CD14-positive monocyte (primary cell): Measurements from ENCODE around the gene WDPCP. TPM values are rescaled to one million over a fixed set of nuclear protein-coding genes. Genes with fewer than 3 reads are reported as not detected.

Source experiments
- DNase-seq, 3 donors: peaks; one replicate each; pipeline ENCODE4 v3.0.0-alpha.2; 2011 to 2022
- H2AFZ ChIP-seq: 2 replicates; pipeline ENCODE4 v1.6.0; 2012; ENCODE audit warnings: mild to moderate bottlenecking, low read depth, low read length, inconsistent platforms; ENCODE audit not compliant: insufficient read depth, poor library complexity, severe bottlenecking
- H3K27ac ChIP-seq, 2 donors: 1 replicate in 1 of 2; 2 replicates in 1 of 2; pipeline ENCODE4 v1.5.1; 2012 to 2013; ENCODE audit warnings: low read length in 2 of 2, control low read depth in 1 of 2, inconsistent platforms in 1 of 2, low read depth in 1 of 2, mild to moderate bottlenecking in 1 of 2
- H3K27me3 ChIP-seq, 2 donors: one replicate each; pipeline versions ENCODE4 v1.6.0 to v1.6.1; 2011 to 2013; ENCODE audit warnings: low read length in 2 of 2; ENCODE audit not compliant: control insufficient read depth in 2 of 2, insufficient read depth in 2 of 2
- H3K36me3 ChIP-seq, 2 donors: replicated peaks in 1 of 2; 1 replicate in 1 of 2; 2 replicates in 1 of 2; pipeline versions ENCODE4 v1.5.1 to v1.6.1; 2012 to 2013; ENCODE audit warnings: low read length in 2 of 2, control low read depth in 1 of 2, inconsistent platforms in 1 of 2, mild to moderate bottlenecking in 1 of 2; ENCODE audit not compliant: insufficient read depth in 2 of 2, control insufficient read depth in 1 of 2
- H3K4me1 ChIP-seq, 2 donors: 1 replicate in 1 of 2; 2 replicates in 1 of 2; pipeline versions ENCODE4 v1.5.1 to v1.6.1; 2012 to 2013; ENCODE audit warnings: low read length in 2 of 2, control low read depth in 1 of 2, inconsistent platforms in 1 of 2, mild to moderate bottlenecking in 1 of 2, moderate library complexity in 1 of 2; ENCODE audit not compliant: insufficient read depth in 2 of 2, control insufficient read depth in 1 of 2
- H3K4me2 ChIP-seq: replicated peaks from 2 replicates; pipeline ENCODE3; 2012; ENCODE audit warnings: low read length, moderate library complexity, mild to moderate bottlenecking; ENCODE audit not compliant: poor library complexity, severe bottlenecking; ENCODE audit errors: extremely low read depth
- H3K4me3 ChIP-seq, 3 experiments: fragments of 200-600 bp in 1 of 3; sonication (generic) in 1 of 3; replicated peaks in 1 of 3; 1 replicate in 2 of 3; 2 replicates in 1 of 3; pipeline ENCODE4 v1.5.1; 2011 to 2013; ENCODE audit warnings: low read length in 3 of 3, mild to moderate bottlenecking in 3 of 3, control low read depth in 2 of 3, low read depth in 2 of 3, inconsistent platforms in 1 of 3, moderate library complexity in 1 of 3
- H3K79me2 ChIP-seq: 2 replicates; pipeline ENCODE4 v1.6.0; 2012; ENCODE audit warnings: mild to moderate bottlenecking, control low read depth, inconsistent platforms, low read length, moderate library complexity; ENCODE audit not compliant: insufficient read depth
- H3K9ac ChIP-seq: 2 replicates; pipeline ENCODE4 v1.6.0; 2017; ENCODE audit warnings: low read length, mild to moderate bottlenecking; ENCODE audit not compliant: insufficient read depth, poor library complexity, severe bottlenecking
- H3K9me3 ChIP-seq, 2 donors: replicated peaks in 1 of 2; 1 replicate in 1 of 2; 2 replicates in 1 of 2; pipeline versions ENCODE4 v1.5.1 to v1.6.1; 2012 to 2013; ENCODE audit warnings: low read length in 2 of 2, control low read depth in 1 of 2; ENCODE audit not compliant: control insufficient read depth in 1 of 2, insufficient read depth in 1 of 2
- H4K20me1 ChIP-seq: 2 replicates; pipeline ENCODE4 v1.6.0; 2012; ENCODE audit warnings: mild to moderate bottlenecking, low read length, control low read depth, moderate library complexity; ENCODE audit not compliant: insufficient read depth
- H3K27ac Mint-ChIP-seq, 7 donors: one replicate each; pipeline ENCODE4 v1.8.0; 2020; ENCODE audit warnings: mild to moderate bottlenecking in 7 of 7, mixed read lengths in 7 of 7, moderate library complexity in 6 of 7, inconsistent platforms in 2 of 7
- H3K27me3 Mint-ChIP-seq, 3 donors: one replicate each; pipeline ENCODE4 v1.8.0; 2021 to 2022; ENCODE audit warnings: low read depth in 3 of 3, mild to moderate bottlenecking in 3 of 3, mixed read lengths in 3 of 3, moderate library complexity in 3 of 3, inconsistent platforms in 1 of 3
- H3K36me3 Mint-ChIP-seq, 2 donors: one replicate each; pipeline ENCODE4 v1.8.0; 2020; ENCODE audit warnings: mixed read lengths in 2 of 2, inconsistent platforms in 1 of 2, mild to moderate bottlenecking in 1 of 2
- H3K4me1 Mint-ChIP-seq: one replicate; pipeline ENCODE4 v1.8.0; 2020; ENCODE audit warnings: mild to moderate bottlenecking, mixed read lengths
- H3K4me3 Mint-ChIP-seq, 2 donors: one replicate each; pipeline ENCODE4 v1.8.0; 2020; ENCODE audit warnings: mild to moderate bottlenecking in 2 of 2, mixed read lengths in 2 of 2, moderate library complexity in 1 of 2
- H3K9me3 Mint-ChIP-seq, 7 donors: one replicate each; pipeline ENCODE4 v1.8.0; 2020 to 2022; ENCODE audit warnings: mixed read lengths in 7 of 7, mild to moderate bottlenecking in 6 of 7, moderate library complexity in 6 of 7, inconsistent platforms in 2 of 7
- CTCF ChIP-seq: fragments of 200-600 bp; IDR thresholded peaks from one replicate; pipeline ENCODE4 v1.8.0; 2022; ENCODE audit warnings: antibody characterized with exemption, mild to moderate bottlenecking
- WGBS: methylation state at CpG from one replicate; pipeline ENCODE4 v1.1.5; 2013; ENCODE audit warnings: missing lambda C conversion rate; ENCODE audit not compliant: insufficient coverage; 5-methylcytosine and 5-hydroxymethylcytosine counted together
- intact Hi-C, 2 donors: fragments of 100-400 bp; cut with micrococcal nuclease; formaldehyde crosslinking; loops; one replicate each; pipeline versions ENCODE4 v1.15.0 to v1.15.1; 2023
- polyA plus RNA-seq, 3 donors: library from polyadenylated mRNA; depleted of rRNA in 1 of 3; unstranded in 2 of 3; stranded (reverse) in 1 of 3; fragments of 300-500 nt in 2 of 3; fragments of >200 nt in 1 of 3; fragmentation: Illumina TruSeq in 2 of 3; gene quantifications; 1 replicate in 2 of 3; 2 replicates in 1 of 3; pipeline ENCODE4 v1.2.3, GENCODE V29; 2012 to 2021

The WDPCP gene
- polyA plus RNA-seq, 3 donors = 3.3 to 5.2 (median 3.7) TPM

DNA sequence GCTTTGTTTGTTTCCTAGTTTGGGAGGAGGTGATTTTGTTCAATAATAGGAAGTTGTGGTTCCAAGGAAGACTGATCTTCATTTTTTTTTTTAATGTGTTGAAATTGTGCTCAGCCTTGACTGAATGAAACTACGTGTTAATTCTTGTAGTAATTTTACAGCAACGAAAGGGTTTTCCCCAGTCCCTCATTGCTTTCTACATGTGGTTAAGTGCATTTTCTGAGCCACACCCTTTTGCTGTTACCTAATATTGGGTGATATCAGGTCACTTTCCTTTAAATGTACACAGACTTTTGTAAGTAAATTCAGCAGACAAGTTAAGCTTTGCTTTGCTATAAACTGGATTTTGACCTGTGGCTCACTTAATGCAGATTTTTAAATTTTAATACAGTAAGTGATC lies 464.1 kb downstream of the WDPCP start:
- no peak overlapping the region for H3K27ac ChIP-seq
- no peak overlapping the region for H3K4me3 ChIP-seq
- no peak overlapping the region for H2AFZ ChIP-seq
- Mint-ChIP-seq H3K9me3 (peaks cover 0 to 8% (median 2%) of the 10 kb centered on the region in 7 donors), H3K36me3 (no peaks in the 10 kb centered on the region), H3K27ac (peak overlapping the region in 3 of 7 donors; percentile 13 to 64 (median 18)), H3K27me3 (peaks cover 0 to 2% (median 0%) of the 10 kb centered on the region in 3 donors), H3K4me1 (peaks cover 14% of the 10 kb centered on the region), H3K4me3 (peak overlapping the region in 1 of 2 donors; percentile 77)
- no peaks in the 10 kb centered on the region for H3K36me3 ChIP-seq
- H3K4me1 ChIP-seq = peaks cover 7 to 14% of the 10 kb centered on the region in 2 donors
- H4K20me1 ChIP-seq = no peaks in the 10 kb centered on the region
- H3K79me2 ChIP-seq = no peaks in the 10 kb centered on the region
- intact Hi-C loops = no loop called here
- H3K9me3 ChIP-seq = no peaks in the 10 kb centered on the region
- peak overlapping the region; percentile 24 for H3K4me2 ChIP-seq
- no peak for TF ChIP-seq CTCF
- H3K9ac ChIP-seq = no peak overlapping the region
- no CpG with 5 or more reads among the region's 2 CpGs for WGBS
- peak; percentile 6 to 48 (median 15) for DNase-seq
- no peaks in the 10 kb centered on the region for H3K27me3 ChIP-seq

DNA sequence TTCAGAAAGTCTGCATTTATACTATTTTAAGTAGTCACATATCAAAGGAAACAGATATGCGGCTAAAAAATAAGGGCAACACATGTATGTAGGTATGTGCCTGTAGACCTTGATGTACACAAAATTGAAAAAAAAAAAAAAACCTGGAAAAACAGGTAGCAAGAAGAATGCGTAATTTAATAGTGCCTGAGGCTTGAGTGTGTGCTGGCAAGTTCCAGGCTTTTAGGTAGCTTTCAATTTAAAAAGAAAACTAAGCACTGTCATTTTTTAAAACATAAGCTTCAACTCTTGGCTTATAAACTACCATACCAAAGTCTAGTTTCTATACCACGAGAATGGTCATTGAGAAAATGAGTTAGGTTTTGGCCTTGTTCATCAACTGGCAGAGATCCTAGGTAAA lies 465.4 kb downstream of the WDPCP start:
- Mint-ChIP-seq H3K9me3 (peaks cover 0 to 5% (median 0%) of the 10 kb centered on the region in 7 donors), H3K27me3 (peaks cover 0 to 2% (median 0%) of the 10 kb centered on the region in 3 donors), H3K4me3 (no peak overlapping the region), H3K27ac (no peak overlapping the region), H3K4me1 (peaks cover 14% of the 10 kb centered on the region), H3K36me3 (peaks cover 0 to 4% of the 10 kb centered on the region in 2 donors)
- H3K4me1 ChIP-seq = peaks cover 7 to 14% of the 10 kb centered on the region in 2 donors
- H3K4me2 ChIP-seq = no peak overlapping the region
- no peak overlapping the region for H3K9ac ChIP-seq
- no peak for TF ChIP-seq CTCF
- DNase-seq = no peak
- H3K4me3 ChIP-seq = no peak overlapping the region
- intact Hi-C loops = no loop called here
- H3K79me2 ChIP-seq = no peaks in the 10 kb centered on the region
- no peaks in the 10 kb centered on the region for H3K9me3 ChIP-seq
- no peaks in the 10 kb centered on the region for H4K20me1 ChIP-seq
- WGBS = no CpG with 5 or more reads among the region's 3 CpGs
- H3K27me3 ChIP-seq = no peaks in the 10 kb centered on the region
- no peak overlapping the region for H3K27ac ChIP-seq
- H2AFZ ChIP-seq = no peak overlapping the region
- H3K36me3 ChIP-seq = no peaks in the 10 kb centered on the region
